Suprapubic skin (tissue), 4 donors: Measurements from ENCODE around the gene PRR33.

Experiments
- CTCF ChIP-seq, 2 donors: fragments of 200-600 bp in 1 of 2; fragments of 450-650 bp in 1 of 2; sonication (generic) in 1 of 2; IDR thresholded peaks; one replicate each; pipeline ENCODE4 v1.5.1; 2016 to 2019; ENCODE audit warnings: antibody characterized with exemption in 2 of 2, mild to moderate bottlenecking in 1 of 2, moderate library complexity in 1 of 2
- EP300 ChIP-seq: sonication (generic); formaldehyde crosslinking; IDR thresholded peaks from one replicate; pipeline ENCODE4 v1.6.1; 2017; ENCODE audit warnings: antibody characterized with exemption
- POLR2A ChIP-seq, 2 donors: fragments of 450-650 bp; IDR thresholded peaks; one replicate each; pipeline ENCODE4 v1.6.1; 2017; ENCODE audit warnings: antibody characterized with exemption in 2 of 2, mild to moderate bottlenecking in 2 of 2, moderate library complexity in 2 of 2
- POLR2AphosphoS5 ChIP-seq, 3 donors: sonication (generic); formaldehyde crosslinking; IDR thresholded peaks; one replicate each; pipeline ENCODE4 v1.6.1; 2017; ENCODE audit warnings: antibody characterized with exemption in 3 of 3

GRCh38 chr11:1899090-1899489 is 7.4 kb upstream of the PRR33 start:
- TF ChIP-seq CTCF (IDR thresholded peaks at IDR 0.05) (no peak), EP300 (no peak), POLR2A (IDR thresholded peaks at IDR 0.05) (no peak), POLR2AphosphoS5 (IDR thresholded peaks at IDR 0.05) (no peak)
